Limb (tissue), 2 donors: ENCODE measurements around the gene MTM1.

Experiments
- DNase-seq, 2 donors: peaks; one replicate each; pipeline ENCODE4 v3.0.0-alpha.2; 2016; ENCODE audit errors: extremely low spot score in 2 of 2

Gene MTM1

GRCh38 chrX:150704030-150704613 is 135.7 kb downstream of the MTM1 start:
- no peak for DNase-seq

DNA sequence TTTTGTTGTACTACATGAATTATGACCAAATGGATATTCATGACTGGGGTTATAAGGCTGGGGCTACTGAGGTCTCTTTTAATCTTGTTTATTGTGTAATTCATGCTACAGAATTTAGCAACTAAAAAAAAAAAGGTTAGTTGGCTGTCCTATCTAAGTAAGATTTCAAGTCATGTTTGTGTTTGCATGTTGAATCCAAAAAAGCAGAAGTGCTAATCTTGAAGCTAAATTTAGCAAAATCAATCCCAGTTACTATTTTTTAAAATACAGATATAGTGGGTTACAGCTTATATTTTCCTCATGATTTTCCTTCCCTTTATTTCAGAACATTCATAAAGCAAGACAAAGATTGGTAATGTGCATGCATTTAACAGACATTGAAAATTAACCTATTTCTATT is 144.2 kb downstream of the MTM1 start:
- DNase-seq: no peak

- DNase-seq: no peak
Measured at GRCh38 chrX:150715184-150715583, 146.8 kb downstream of the MTM1 start.

GRCh38 chrX:150719621-150720020 is 151.2 kb downstream of the MTM1 start:
- DNase-seq: no peak
